ENCODE results near the gene DHX16. TPM values are rescaled to one million over a fixed set of nuclear protein-coding genes. Genes with fewer than 3 reads are reported as not detected.
"Not testable (repeated sequence)": the region's sequence is repeated elsewhere in the genome, so short reads cannot be mapped to it uniquely, and the experiment has no call there.

Gene DHX16
- 10 to 100 TPM; 33.1 to 35.3 TPM for total RNA-seq

GRCh38 chr6:30672445-30673253, at the start of gene DHX16:
Gene DHX16 (minus strand): TSS chr6:30673006. CDS start chr6:30672841, 165 bp downstream.
- intact Hi-C loops (cut with micrococcal nuclease), result loop anchor here (1.0 to 2.0 kb wide), 4 partner anchors 10 to 190 kb away; partner anchors contain the start of genes C6orf136, MRPS18B and PPP1R10
- Mint-ChIP-seq H3K4me3 (peak within 1 kb of the TSS; percentile 91), H3K36me3 (peaks cover 23% of the 10 kb centered on the region), H3K27me3 (no peaks in the 10 kb centered on the region), H3K4me1 (ENCODE audit: low read depth) (peaks cover 30% of the 10 kb centered on the region), H3K9me3 (no peaks in the 10 kb centered on the region), H3K27ac (peak within 1 kb of the TSS; percentile 84)
- ChIA-PET POLR2A (interaction anchor here (0.8 to 1.7 kb wide), 7 partner anchors 8 to 58 kb away, joined by 3 to 5 read pairs (median 4); partner anchors contain the start of genes MDC1 and MRPS18B), CTCF (interaction anchor here (0.8 to 19.8 kb wide), 15 partner anchors 11 to 415 kb away, joined by 3 to 628 read pairs (median 4); partner anchors contain the start of genes MDC1, MRPS18B and TUBB)
- DNase-seq, result peak; percentile 93

GRCh38 chr6:30722025-30722279, 49.1 kb upstream of the DHX16 start:
- H3K36me3 Mint-ChIP-seq, result peaks cover 54% of the 10 kb centered on the region
- not testable (repeated sequence) for H3K9me3 Mint-ChIP-seq, H3K27me3 Mint-ChIP-seq
- H3K4me1 Mint-ChIP-seq (ENCODE audit: low read depth), result peaks cover 44% of the 10 kb centered on the region
- intact Hi-C loops (cut with micrococcal nuclease), result loop anchor here (1.0 to 10.0 kb wide), 3 partner anchors 15 to 363 kb away; no protein-coding TSS in a partner anchor
- peak overlapping the region; percentile 92 for H3K4me3 Mint-ChIP-seq
- peak overlapping the region; percentile 95 for H3K27ac Mint-ChIP-seq
- ChIA-PET CTCF (interaction anchor here (0.7 to 24.6 kb wide), 21 partner anchors 9 to 240 kb away, joined by 3 to 628 read pairs (median 5); partner anchors contain the start of genes ATAT1, C6orf136, DHX16 and MRPS18B), POLR2A (interaction anchor here (0.8 to 9.7 kb wide), 11 partner anchors 8 to 240 kb away, joined by 3 to 209 read pairs (median 5); partner anchors contain the start of genes C6orf136, MRPS18B, NRM and PPP1R18)
- peak; percentile 39 for DNase-seq

GRCh38 chr6:30721198-30722024, 48.6 kb upstream of the DHX16 start:
- Mint-ChIP-seq H3K4me1 (ENCODE audit: low read depth) (peaks cover 48% of the 10 kb centered on the region), H3K9me3 (no peaks in the 10 kb centered on the region), H3K27me3 (peaks cover 1% of the 10 kb centered on the region), H3K27ac (peak overlapping the region; percentile 95), H3K4me3 (peak overlapping the region; percentile 92), H3K36me3 (peaks cover 59% of the 10 kb centered on the region)
- intact Hi-C loops (cut with micrococcal nuclease), result loop anchor here (1.0 to 10.0 kb wide), 5 partner anchors 16 to 363 kb away; partner anchors contain the start of genes C6orf136 and HLA-E
- POLR2A ChIA-PET, result interaction anchor here (0.7 to 9.7 kb wide), 13 partner anchors 9 to 239 kb away, joined by 3 to 209 read pairs (median 4); partner anchors contain the start of genes C6orf136, MRPS18B, NRM and PPP1R18
- CTCF ChIA-PET, result interaction anchor here (0.7 to 24.6 kb wide), 17 partner anchors 10 to 180 kb away, joined by 3 to 628 read pairs (median 6); partner anchors contain the start of genes DHX16, MRPS18B and PPP1R10
- peak; percentile 95 for DNase-seq

GRCh38 chr6:30720738-30721197, 48.0 kb upstream of the DHX16 start:
- Mint-ChIP-seq H3K36me3 (peaks cover 62% of the 10 kb centered on the region), H3K9me3 (no peaks in the 10 kb centered on the region), H3K27me3 (peaks cover 1% of the 10 kb centered on the region), H3K27ac (peak overlapping the region; percentile 95), H3K4me3 (peak overlapping the region; percentile 92), H3K4me1 (ENCODE audit: low read depth) (peaks cover 52% of the 10 kb centered on the region)
- peak; percentile 76 for DNase-seq
- POLR2A ChIA-PET, result interaction anchor here (0.7 to 9.7 kb wide), 7 partner anchors 10 to 150 kb away, joined by 3 to 209 read pairs (median 8); partner anchors contain the start of genes ABCF1, MRPS18B, NRM and PPP1R18
- CTCF ChIA-PET, result interaction anchor here (1.0 to 24.6 kb wide), 8 partner anchors 11 to 179 kb away, joined by 3 to 628 read pairs (median 8); partner anchors contain the start of genes DHX16, MRPS18B and PPP1R10
- intact Hi-C loops (cut with micrococcal nuclease), result loop anchor here (2.0 to 10.0 kb wide), 3 partner anchors 74 to 364 kb away; partner anchors contain the start of genes C6orf136 and HLA-E

GRCh38 chr6:30719791-30720737, 47.3 kb upstream of the DHX16 start, which contains the start of gene TUBB:
Gene TUBB (plus strand): TSS chr6:30720352. CDS start chr6:30720507, 155 bp downstream.
- intact Hi-C loops (cut with micrococcal nuclease), result loop anchor here (2.0 to 10.0 kb wide), 3 partner anchors 73 to 365 kb away; partner anchors contain the start of genes C6orf136 and HLA-E
- Mint-ChIP-seq H3K36me3 (peaks cover 64% of the 10 kb centered on the region), H3K27ac (peak within 1 kb of the TSS; percentile 95), H3K4me1 (ENCODE audit: low read depth) (peaks cover 55% of the 10 kb centered on the region), H3K4me3 (peak within 1 kb of the TSS; percentile 92), H3K9me3 (no peaks in the 10 kb centered on the region), H3K27me3 (peaks cover 1% of the 10 kb centered on the region)
- CTCF ChIA-PET, result interaction anchor here (0.6 to 24.6 kb wide), 4 partner anchors 11 to 124 kb away, joined by 3 to 628 read pairs (median 5); partner anchors contain the start of gene DHX16
- POLR2A ChIA-PET, result interaction anchor here (0.7 to 9.7 kb wide), 6 partner anchors 10 to 149 kb away, joined by 3 to 209 read pairs (median 11); partner anchors contain the start of genes ABCF1, MRPS18B, NRM and PPP1R18
- DNase-seq, result peak; percentile 97

GRCh38 chr6:30719356-30719755, 46.5 kb upstream of the DHX16 start:
- peak overlapping the region; percentile 92 for H3K4me3 Mint-ChIP-seq
- H3K4me1 Mint-ChIP-seq (ENCODE audit: low read depth), result peaks cover 54% of the 10 kb centered on the region
- DNase-seq, result no peak
- CTCF ChIA-PET, result interaction anchor here (0.6 to 24.6 kb wide), 5 partner anchors 11 to 123 kb away, joined by 3 to 628 read pairs (median 3); partner anchors contain the start of gene DHX16
- peak overlapping the region; percentile 95 for H3K27ac Mint-ChIP-seq
- intact Hi-C loops (cut with micrococcal nuclease), result no loop called here
- no peaks in the 10 kb centered on the region for H3K9me3 Mint-ChIP-seq
- POLR2A ChIA-PET, result interaction anchor here (9.7 kb wide), 1 partner anchor 34 kb away, joined by 209 read pairs; the partner anchor contains the start of genes NRM and PPP1R18
- peaks cover 1% of the 10 kb centered on the region for H3K27me3 Mint-ChIP-seq
- peaks cover 64% of the 10 kb centered on the region for H3K36me3 Mint-ChIP-seq

GRCh38 chr6:30717845-30718720, 45.3 kb upstream of the DHX16 start:
- POLR2A ChIA-PET, result interaction anchor here (0.8 to 9.7 kb wide), 8 partner anchors 13 to 112 kb away, joined by 3 to 209 read pairs (median 6); partner anchors contain the start of genes DHX16, IER3, MRPS18B and NRM
- H3K4me1 Mint-ChIP-seq (ENCODE audit: low read depth), result peaks cover 41% of the 10 kb centered on the region
- H3K4me3 Mint-ChIP-seq, result peak overlapping the region; percentile 92
- not testable (repeated sequence) for H3K9me3 Mint-ChIP-seq, DNase-seq, H3K27me3 Mint-ChIP-seq
- peak overlapping the region; percentile 99 for H3K27ac Mint-ChIP-seq
- CTCF ChIA-PET, result interaction anchor here (0.7 to 24.6 kb wide), 5 partner anchors 11 to 372 kb away, joined by 3 to 628 read pairs (median 3); partner anchors contain the start of gene DHX16
- peaks cover 62% of the 10 kb centered on the region for H3K36me3 Mint-ChIP-seq
- intact Hi-C loops (cut with micrococcal nuclease), result loop anchor here (1.0 to 2.0 kb wide), 5 partner anchors 24 to 161 kb away; partner anchors contain the start of genes ABCF1, FLOT1, GNL1 and MRPS18B

GRCh38 chr6:30717129-30717844, 44.5 kb upstream of the DHX16 start, which contains the start of gene MDC1:
Gene MDC1 (minus strand): TSS chr6:30717281. CDS start chr6:30715175, 2,106 bp downstream.
- DNase-seq, result peak; percentile 100
- ChIA-PET POLR2A (interaction anchor here (0.5 to 9.7 kb wide), 14 partner anchors 11 to 160 kb away, joined by 3 to 209 read pairs (median 5); partner anchors contain the start of genes DHX16, IER3, MRPS18B and NRM), CTCF (interaction anchor here (0.5 to 24.6 kb wide), 7 partner anchors 10 to 371 kb away, joined by 3 to 628 read pairs (median 3); partner anchors contain the start of gene DHX16)
- Mint-ChIP-seq H3K4me1 (ENCODE audit: low read depth) (peaks cover 40% of the 10 kb centered on the region), H3K36me3 (peaks cover 62% of the 10 kb centered on the region), H3K9me3 (no peaks in the 10 kb centered on the region), H3K4me3 (peak within 1 kb of the TSS; percentile 92), H3K27me3 (no peaks in the 10 kb centered on the region), H3K27ac (peak within 1 kb of the TSS; percentile 99)
- intact Hi-C loops (cut with micrococcal nuclease), result loop anchor here (1.0 to 2.0 kb wide), 5 partner anchors 25 to 160 kb away; partner anchors contain the start of genes ABCF1, FLOT1, GNL1 and MRPS18B

Measured in activated CD4-positive, alpha-beta memory T cell treated with anti-CD3 and anti-CD28 coated beads for 36 hours (primary cell).